Measurements from ENCODE around the gene COL9A3. TPM values are rescaled to one million over a fixed set of nuclear protein-coding genes. Genes with fewer than 3 reads are reported as not detected.
A peak's percentile ranks its signal among the peaks of the same experiment; 100 is the strongest.

Gene COL9A3
- total and polyA plus RNA-seq, 8 donors, result 2.3 to 107 (median 56.2) TPM

DNA sequence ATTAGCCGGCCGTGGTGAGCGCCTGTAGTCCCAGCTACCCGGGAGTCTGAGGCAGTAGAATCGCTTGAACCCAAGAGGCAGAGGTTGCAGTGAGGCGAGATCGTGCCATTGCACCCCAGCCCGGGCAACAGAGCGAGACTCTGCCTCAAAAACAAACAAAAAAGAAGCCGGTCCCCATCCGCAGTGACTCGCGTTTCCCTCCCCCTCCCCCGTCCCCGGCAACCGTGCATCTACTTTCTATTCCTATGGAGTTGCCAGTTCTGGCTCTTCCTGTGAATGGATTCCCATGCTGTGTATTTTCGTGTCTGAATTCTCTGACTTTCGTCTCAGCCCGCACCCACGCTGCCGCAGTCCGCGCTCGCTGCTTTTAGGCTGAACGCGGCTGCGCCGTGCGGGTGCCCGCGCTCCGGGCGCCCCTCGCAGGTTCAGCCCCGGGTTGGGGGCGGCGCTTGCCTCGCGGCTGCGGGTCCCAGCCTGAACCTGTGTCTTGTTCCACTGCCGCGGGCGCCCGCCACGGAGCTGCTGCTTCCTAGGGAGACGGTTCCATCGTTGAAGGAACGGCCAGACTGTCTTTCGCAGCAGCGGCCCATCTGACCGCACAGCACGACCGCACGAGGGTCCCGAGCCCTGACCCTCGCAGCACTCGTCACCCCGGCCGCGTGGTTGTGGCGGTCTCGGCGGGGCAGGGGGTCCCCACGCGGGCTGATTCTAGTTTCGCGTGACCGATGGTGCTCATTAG, 21.7 kb upstream of the COL9A3 start:
- Histone ChIP-seq H3K36me3 (peaks cover 0 to 24% of the 10 kb centered on the region in 2 donors), H3K27me3 (no peaks in the 10 kb centered on the region), H3K27ac (peak overlapping the region; percentile 80 to 96), H3K4me1 (peaks cover 5 to 47% of the 10 kb centered on the region in 2 donors), H3K4me3 (peak overlapping the region; percentile 57 to 59), H3K9me3 (no peaks in the 10 kb centered on the region)
- ATAC-seq (peak; percentile 6), DNase-seq (peak in 3 of 4 donors; percentile 55 to 91 (median 55))
- TF ChIP-seq, protein P1, sequence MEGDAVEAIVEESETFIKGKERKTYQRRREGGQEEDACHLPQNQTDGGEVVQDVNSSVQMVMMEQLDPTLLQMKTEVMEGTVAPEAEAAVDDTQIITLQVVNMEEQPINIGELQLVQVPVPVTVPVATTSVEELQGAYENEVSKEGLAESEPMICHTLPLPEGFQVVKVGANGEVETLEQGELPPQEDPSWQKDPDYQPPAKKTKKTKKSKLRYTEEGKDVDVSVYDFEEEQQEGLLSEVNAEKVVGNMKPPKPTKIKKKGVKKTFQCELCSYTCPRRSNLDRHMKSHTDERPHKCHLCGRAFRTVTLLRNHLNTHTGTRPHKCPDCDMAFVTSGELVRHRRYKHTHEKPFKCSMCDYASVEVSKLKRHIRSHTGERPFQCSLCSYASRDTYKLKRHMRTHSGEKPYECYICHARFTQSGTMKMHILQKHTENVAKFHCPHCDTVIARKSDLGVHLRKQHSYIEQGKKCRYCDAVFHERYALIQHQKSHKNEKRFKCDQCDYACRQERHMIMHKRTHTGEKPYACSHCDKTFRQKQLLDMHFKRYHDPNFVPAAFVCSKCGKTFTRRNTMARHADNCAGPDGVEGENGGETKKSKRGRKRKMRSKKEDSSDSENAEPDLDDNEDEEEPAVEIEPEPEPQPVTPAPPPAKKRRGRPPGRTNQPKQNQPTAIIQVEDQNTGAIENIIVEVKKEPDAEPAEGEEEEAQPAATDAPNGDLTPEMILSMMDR (IDR thresholded peaks at IDR 0.05), result peak in 1 of 2 donors; percentile 7
- intact Hi-C loops (cut with DNase I), result no loop called here

DNA sequence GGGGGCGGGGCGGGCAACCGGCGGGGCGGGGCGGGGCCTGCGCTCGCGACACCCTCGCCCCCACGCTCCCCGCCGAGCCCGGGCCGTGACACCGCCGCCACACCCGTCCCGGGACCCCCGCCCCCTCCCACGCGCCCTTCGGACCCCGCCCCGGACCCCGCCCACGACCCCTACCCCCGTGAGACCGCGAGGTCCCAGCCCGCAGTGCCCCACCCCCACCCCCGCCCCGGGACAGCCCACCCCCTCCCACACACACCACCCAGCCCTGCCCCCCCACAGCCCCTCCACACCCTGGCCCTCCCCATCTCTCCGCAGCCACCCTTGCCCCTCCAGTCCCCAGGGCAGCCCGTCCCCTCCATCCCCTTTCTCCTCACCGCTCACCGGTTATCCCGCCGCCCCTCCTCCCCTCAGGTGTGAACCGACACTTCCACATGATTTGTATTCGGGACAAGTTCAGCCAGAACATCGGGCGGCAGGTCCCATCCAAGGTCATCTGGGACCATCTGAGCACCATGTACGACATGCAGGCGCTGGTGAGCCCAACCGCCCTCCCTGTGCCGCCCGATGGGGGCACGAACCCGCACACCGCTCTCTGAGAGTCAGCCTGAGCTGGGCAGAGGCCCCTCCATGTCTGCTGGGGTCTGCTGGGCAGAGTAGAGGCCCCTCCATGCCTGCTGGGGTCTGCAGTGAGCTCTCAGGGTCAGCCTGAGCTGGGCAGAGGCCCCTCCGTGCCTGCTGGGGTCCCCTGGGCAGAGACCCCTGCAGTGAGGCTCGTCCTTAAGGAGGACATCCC, 20.0 kb upstream of the COL9A3 start:
- H3K36me3 ChIP-seq, result peaks cover 0 to 41% of the 10 kb centered on the region in 2 donors
- DNase-seq, result no peak
- H3K4me3 ChIP-seq, result peak overlapping the region; percentile 47 to 59
- intact Hi-C loops (cut with DNase I), result no loop called here
- TF ChIP-seq, protein P1 (IDR thresholded peaks at IDR 0.05), result no peak
- peak overlapping the region; percentile 80 to 96 for H3K27ac ChIP-seq
- H3K9me3 ChIP-seq, result no peaks in the 10 kb centered on the region
- ATAC-seq, result no peak
- H3K4me1 ChIP-seq, result peaks cover 5 to 35% of the 10 kb centered on the region in 2 donors
- H3K27me3 ChIP-seq, result no peaks in the 10 kb centered on the region

DNA sequence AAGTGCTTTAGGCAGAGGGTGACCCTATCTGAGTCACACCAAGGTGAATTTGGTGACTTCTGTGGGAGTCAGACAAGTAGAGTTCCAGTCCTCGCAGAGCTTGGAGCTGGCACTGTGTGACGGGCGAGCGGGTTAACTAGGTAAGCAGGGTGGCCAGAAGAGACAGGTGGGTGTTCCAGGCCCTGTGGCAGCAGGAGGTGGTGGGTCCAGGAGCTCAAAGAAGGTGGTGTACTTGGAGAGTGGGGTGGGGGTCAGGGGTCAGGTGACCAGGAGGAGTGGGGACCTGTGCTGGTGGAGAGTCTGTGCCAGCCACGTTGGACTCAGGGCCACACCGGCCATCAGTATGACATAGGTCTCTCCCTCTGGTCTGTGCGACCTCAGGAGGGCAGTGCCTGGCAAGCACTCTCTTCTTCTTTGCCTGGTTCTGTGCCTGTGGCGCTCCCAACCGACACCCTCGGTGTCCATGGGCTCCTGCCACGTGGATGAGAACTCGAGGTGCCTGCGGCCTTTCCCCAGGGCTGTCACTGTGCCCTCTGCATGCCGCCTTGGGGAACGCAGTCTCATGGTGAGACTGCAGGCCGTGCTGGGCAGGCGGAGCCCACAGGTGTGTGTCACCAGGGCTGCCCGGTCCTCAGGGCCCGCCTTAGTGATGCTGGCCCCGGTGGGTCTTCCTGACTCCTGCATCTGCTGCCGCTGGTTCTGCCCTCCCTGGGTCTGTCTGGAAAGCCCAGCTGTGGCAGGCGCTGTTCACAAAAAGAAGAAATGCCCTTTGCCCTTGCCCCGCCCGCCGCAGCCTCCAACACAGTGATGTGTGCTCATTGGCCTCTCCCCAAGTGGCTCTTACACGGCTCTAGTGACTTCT, 18.9 kb upstream of the COL9A3 start:
- no peak for ATAC-seq
- Histone ChIP-seq H3K27me3 (no peaks in the 10 kb centered on the region), H3K36me3 (peaks cover 0 to 41% of the 10 kb centered on the region in 2 donors), H3K4me1 (peaks cover 5 to 43% of the 10 kb centered on the region in 2 donors), H3K9me3 (no peaks in the 10 kb centered on the region), H3K4me3 (peak overlapping the region in 1 of 2 donors; percentile 59), H3K27ac (no peak overlapping the region)
- TF ChIP-seq, protein P1 (IDR thresholded peaks at IDR 0.05), result no peak
- no peak for DNase-seq
- intact Hi-C loops (cut with DNase I), result no loop called here

DNA sequence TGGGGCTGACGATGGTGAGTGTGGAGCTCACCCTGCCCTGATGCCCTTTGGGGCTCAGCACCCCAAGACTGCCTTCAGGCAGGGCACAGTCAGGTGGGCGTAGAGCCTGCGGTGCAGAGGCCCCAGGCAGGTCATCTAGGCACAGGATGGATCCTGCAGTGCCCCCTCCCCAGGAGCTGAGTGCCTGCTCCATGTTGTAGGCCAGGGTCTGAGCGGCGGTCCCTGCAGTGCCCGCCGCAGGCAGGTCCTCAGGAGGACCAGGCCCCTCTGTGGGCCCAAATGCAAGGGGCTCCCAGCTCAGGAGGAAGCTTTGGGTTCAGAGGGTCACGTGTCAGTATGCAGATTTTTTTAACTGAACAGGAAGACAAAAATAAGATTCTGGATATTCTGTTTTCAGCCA, 17.8 kb upstream of the COL9A3 start:
- ATAC-seq (no peak), DNase-seq (no peak)
- Histone ChIP-seq H3K4me3 (no peak overlapping the region), H3K4me1 (peaks cover 5 to 44% of the 10 kb centered on the region in 2 donors), H3K27ac (no peak overlapping the region), H3K9me3 (no peaks in the 10 kb centered on the region), H3K36me3 (peaks cover 0 to 41% of the 10 kb centered on the region in 2 donors), H3K27me3 (no peaks in the 10 kb centered on the region)
- intact Hi-C loops (cut with DNase I), result no loop called here
- TF ChIP-seq, protein P1 (IDR thresholded peaks at IDR 0.05), result no peak
